ENCODE results near the gene CTAGE9.
"Not testable (repeated sequence)": the region's sequence is repeated elsewhere in the genome, so short reads cannot be mapped to it uniquely, and the experiment has no call there.

GRCh38 chr6:131715567-131715966 lies 4.8 kb upstream of the CTAGE9 start:
- not testable (repeated sequence) for TF ChIP-seq CTCF (conservative IDR thresholded peaks at IDR 0.05; ENCODE audit: low read length); EZH2phosphoT487 (IDR thresholded peaks at IDR 0.05; ENCODE audit: borderline replicate concordance)
